Brain microvascular endothelial cell (primary cell): ENCODE measurements around the gene CCDC83.

Source experiments
- DNase-seq: peaks from one replicate; pipeline ENCODE4 v3.0.0-alpha.2; 2020
- H3K27ac ChIP-seq: fragments of 250-450 bp; sonication (Bioruptor Pico); 2 replicates; pipeline ENCODE4 v1.5.1; 2020; ENCODE audit warnings: mild to moderate bottlenecking, moderate library complexity
- H3K27me3 ChIP-seq: fragments of 250-450 bp; sonication (Bioruptor Pico); replicated peaks from 2 replicates; pipeline ENCODE4 v1.5.1; 2020; ENCODE audit warnings: mild to moderate bottlenecking
- H3K36me3 ChIP-seq: fragments of 250-450 bp; sonication (Bioruptor Pico); replicated peaks from 2 replicates; pipeline ENCODE4 v1.5.1; 2020; ENCODE audit warnings: mild to moderate bottlenecking
- H3K4me3 ChIP-seq: 2 replicates; pipeline ENCODE4 v1.5.1; 2011; ENCODE audit warnings: low read depth, mild to moderate bottlenecking, control low read depth, low read length, moderate library complexity
- CTCF ChIP-seq: IDR thresholded peaks from 2 replicates; pipeline ENCODE4 v1.5.1; 2011; ENCODE audit warnings: low read depth, mild to moderate bottlenecking, moderate library complexity, low read length, control low read depth, inconsistent platforms; ENCODE audit errors: missing control alignments
- in situ Hi-C: cut with HindIII; loops from 2 replicates; pipeline ENCODE4 v1.10.0; 2017; ENCODE audit warnings: low sequenced_read_pairs, low pct_ligation_motif_present

Gene CCDC83

GRCh38 chr11:85898456-85898855 is 43.3 kb downstream of the CCDC83 start:
- Histone ChIP-seq H3K36me3 (no peaks in the 10 kb centered on the region), H3K27me3 (no peaks in the 10 kb centered on the region), H3K4me3 (no peak overlapping the region), H3K27ac (no peak overlapping the region)
- in situ Hi-C loops: no loop called here
- DNase-seq: no peak
- no peak for TF ChIP-seq CTCF

GRCh38 chr11:85902353-85902752 is 47.2 kb downstream of the CCDC83 start:
- Histone ChIP-seq H3K36me3 (no peaks in the 10 kb centered on the region), H3K4me3 (no peak overlapping the region), H3K27me3 (no peaks in the 10 kb centered on the region), H3K27ac (no peak overlapping the region)
- in situ Hi-C loops: no loop called here
- TF ChIP-seq CTCF: no peak
- no peak for DNase-seq

- in situ Hi-C loops: no loop called here
- Histone ChIP-seq H3K27me3 (no peaks in the 10 kb centered on the region), H3K27ac (no peak overlapping the region), H3K4me3 (no peak overlapping the region), H3K36me3 (no peaks in the 10 kb centered on the region)
- TF ChIP-seq CTCF: no peak
- DNase-seq: no peak
Observed at GRCh38 chr11:85903406-85903805, 48.2 kb downstream of the CCDC83 start.

- no peak for DNase-seq
- no peak for TF ChIP-seq CTCF
- in situ Hi-C loops: no loop called here
- no peak overlapping the region for H3K27ac ChIP-seq
- no peaks in the 10 kb centered on the region for H3K27me3 ChIP-seq
- H3K4me3 ChIP-seq: no peak overlapping the region
- no peaks in the 10 kb centered on the region for H3K36me3 ChIP-seq
Observed at GRCh38 chr11:85903811-85904210, 48.6 kb downstream of the CCDC83 start.

GRCh38 chr11:85912414-85912813 is 57.2 kb downstream of the CCDC83 start:
- DNase-seq: no peak
- in situ Hi-C loops: no loop called here
- no peak for TF ChIP-seq CTCF
- H3K4me3 ChIP-seq: no peak overlapping the region
- H3K27me3 ChIP-seq: no peaks in the 10 kb centered on the region
- no peak overlapping the region for H3K27ac ChIP-seq
- no peaks in the 10 kb centered on the region for H3K36me3 ChIP-seq

GRCh38 chr11:85913513-85913912 is 58.3 kb downstream of the CCDC83 start:
- Histone ChIP-seq H3K4me3 (no peak overlapping the region), H3K27ac (no peak overlapping the region), H3K36me3 (no peaks in the 10 kb centered on the region), H3K27me3 (no peaks in the 10 kb centered on the region)
- TF ChIP-seq CTCF: no peak
- in situ Hi-C loops: no loop called here
- DNase-seq: no peak
